ENCODE measurements around the gene SOX13.
A peak's percentile ranks its signal among the peaks of the same experiment; 100 is the strongest.
"Not testable (repeated sequence)": the region's sequence is repeated elsewhere in the genome, so short reads cannot be mapped to it uniquely, and the experiment has no call there.

Gene SOX13

DNA sequence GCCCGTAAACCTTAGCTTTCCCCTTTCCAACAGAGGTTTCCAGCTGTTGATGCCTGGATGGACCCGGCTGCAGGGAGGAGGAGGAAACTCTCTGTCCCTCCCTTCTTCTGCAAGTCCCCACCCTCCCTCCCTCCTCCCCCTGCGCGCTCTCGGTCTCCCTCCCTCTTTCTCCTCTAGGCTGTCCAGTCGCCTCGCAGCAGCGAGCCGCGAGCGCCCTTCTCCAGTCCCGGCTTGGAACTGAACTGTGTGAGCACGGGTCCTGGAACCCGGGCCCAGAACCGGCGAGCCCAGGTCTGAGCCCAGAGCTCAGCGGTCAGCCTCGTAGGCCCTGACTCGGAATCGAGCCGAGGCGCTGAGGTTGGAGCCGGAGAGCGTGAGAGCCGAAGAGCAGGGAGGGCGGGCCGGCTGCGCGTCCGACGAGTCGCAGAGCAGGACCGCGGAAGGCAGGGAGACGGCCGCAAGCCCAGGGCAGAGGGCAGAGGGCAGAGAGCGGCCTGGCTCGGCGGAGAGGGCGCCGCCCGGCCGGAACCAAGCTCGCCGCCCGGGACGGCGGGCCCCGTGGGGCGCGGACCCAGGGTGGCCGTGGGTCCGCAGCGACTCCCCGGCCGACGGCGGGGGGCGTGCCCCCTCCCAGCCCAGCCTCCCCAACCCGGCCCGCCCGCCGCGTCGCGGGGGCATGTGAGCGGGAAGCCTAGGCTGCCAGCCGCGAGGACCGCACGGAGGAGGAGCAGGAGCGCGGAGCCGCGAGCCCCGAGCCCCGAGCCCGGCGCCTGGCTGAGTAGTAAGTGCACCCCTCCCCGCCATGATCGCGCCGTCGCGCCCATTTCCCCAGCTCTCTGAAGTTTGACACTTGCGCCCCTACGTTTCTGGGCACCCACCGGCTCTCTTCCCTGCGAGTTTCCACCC lies at the start of gene SOX13:
Gene SOX13 (plus strand): TSS at position 185 of the 906 bp plus-strand sequence. CDS start 39,801 bp downstream, outside the sequence.
- peak; percentile 36 for DNase-seq

DNA sequence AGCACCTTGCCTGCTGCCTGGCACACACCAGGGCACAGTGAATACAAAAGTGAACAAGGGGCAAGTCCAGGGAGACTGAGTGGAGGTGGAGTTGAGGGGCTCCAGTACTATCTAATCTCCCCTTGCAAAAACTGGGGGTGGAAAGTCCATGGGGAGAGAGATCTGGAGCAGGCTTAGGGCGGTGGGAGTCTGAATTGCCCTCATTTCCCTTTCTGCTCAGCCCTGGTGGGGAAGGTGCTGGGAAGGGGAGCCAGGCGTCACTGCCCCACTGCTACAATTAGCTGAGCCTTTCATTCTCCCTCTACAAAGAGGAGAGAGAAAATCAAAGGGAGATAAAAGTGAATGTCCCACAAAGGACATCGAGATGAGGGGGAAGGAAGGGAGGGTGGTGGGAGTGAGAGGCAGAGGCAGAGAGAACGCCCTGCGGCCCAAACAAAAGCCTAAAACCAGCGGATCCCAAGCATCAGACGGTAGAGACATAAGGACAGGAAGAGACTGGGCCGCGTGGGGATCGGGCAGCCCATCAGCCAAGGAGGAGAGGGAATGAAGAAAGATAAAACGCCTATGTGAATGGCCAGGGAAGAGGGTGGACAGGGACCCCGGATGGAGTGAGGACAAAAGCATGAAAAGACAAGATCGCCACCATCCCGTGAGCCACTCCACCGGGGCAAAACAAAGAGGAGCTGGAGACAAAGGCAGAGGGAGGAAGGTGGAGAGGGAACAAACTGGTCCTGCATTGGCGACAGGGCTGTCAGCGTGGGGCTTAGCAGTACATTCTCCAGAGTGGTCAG lies 46.8 kb upstream of the SOX13 start:
- DNase-seq: no peak

DNA sequence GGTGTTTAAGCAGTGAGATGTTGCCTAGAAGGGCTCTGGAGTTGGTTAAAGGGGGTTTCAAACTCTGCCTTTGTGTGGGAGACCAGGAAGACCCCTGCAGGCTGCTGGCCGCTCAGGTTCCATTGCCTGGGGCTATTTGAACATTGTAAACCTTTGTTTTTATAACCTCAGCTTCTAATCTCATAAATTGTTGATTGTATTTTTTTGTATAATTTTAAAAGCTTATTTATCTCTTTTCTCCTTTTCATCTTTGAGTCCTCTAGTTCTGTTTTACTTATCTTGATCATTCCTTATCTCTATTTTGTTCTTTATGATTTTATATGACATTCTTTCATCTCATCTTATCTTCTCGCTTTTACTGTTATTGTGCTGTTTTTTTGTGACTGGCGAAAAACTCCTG lies 45.5 kb upstream of the SOX13 start:
- DNase-seq: no peak

DNA sequence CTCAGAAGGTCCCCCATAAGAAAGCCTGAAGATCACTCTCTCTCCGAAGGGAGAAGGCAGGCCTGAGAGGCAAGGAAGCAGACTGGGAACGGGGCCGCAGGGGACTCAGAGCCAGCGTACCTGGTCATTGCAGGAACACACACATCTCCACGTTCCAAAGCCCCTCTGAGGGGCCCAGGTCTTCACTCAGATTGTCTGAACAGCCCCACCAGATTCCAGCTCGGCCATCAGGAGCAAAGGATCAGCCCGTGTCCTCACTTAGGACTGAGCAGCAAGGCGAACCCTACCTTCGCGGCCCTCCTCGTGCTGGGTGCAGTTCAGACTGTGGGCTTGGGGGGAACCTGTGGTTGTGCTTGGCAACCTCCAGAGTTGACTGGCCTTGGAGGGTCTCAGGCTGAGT lies 43.9 kb upstream of the SOX13 start:
- DNase-seq: no peak

DNA sequence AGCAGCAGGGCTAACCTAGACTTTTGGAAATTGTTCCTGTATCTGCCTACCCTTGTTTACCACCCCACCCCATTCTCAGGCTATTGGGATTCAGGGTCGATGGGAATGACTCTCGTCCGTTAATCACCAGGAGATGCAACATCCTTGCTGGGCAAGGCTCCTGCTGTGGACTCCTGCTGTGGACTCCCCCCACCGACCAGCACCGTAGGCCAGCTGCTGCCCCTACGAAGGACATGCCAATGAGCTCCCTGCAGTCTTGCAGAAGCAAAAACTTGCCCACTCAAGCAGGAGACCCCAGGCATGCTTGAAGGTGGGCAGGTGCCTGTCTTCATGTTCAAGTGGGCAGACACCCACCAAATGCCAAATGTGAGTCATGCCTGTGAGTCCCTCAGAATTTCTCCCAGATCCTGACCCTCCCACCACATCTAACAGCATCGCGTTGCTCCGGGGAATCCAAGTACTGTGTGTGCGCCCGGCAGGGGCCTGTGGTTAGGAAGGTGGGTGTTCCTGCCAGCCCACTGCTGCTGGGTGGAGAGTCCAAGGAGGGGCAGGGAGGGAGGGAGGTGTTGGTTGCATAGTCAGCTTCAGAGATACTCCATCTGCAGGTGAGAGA lies 41.7 kb upstream of the SOX13 start:
- DNase-seq: no peak

DNA sequence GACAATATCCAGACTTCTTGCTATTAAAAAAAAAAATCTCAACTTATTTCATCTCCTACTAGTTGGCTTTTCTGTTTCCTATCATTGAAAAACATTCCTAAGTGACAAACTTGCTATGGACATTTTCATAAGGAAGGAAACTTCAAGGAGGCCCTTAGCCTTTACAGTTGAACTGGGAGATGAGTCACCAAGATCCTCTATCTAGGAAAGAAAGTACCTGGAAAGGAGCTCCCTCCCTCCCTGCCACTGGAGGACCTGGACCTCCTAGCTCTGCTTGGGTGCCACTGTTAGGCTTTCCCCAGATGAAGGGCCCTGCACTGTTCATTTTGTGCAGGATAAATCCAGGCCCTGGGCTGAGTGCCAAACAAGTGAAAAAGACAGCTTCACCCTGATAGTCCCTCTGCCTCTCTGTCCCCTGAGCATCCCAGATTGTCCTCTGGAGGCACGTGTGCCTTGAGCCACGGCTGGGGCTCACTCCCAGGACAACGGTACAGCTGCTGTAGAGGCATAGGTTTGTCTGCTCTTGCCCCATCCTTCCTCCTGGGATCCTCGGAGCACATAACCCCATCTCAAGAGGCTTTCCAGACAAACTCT lies 40.2 kb upstream of the SOX13 start:
- no peak for DNase-seq

DNA sequence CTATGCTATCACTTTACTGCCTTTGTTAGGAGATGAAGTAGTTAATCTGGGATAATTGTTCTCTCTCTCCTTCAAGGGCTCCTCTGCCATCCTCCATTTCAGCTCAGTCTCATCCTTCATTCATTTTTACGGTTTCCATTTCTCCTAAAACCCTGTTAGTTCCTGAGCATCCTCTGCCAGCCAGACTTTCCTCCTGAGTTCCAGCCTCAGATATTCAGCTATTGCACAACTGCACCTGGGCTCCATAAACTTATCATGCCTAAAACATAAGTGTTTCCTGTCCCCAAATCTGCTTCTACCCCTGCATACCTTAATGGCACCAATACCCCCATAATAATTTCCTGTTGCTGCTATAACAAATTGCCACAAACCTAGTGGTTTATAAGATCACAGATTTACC lies 39.6 kb upstream of the SOX13 start:
- no peak for DNase-seq

DNA sequence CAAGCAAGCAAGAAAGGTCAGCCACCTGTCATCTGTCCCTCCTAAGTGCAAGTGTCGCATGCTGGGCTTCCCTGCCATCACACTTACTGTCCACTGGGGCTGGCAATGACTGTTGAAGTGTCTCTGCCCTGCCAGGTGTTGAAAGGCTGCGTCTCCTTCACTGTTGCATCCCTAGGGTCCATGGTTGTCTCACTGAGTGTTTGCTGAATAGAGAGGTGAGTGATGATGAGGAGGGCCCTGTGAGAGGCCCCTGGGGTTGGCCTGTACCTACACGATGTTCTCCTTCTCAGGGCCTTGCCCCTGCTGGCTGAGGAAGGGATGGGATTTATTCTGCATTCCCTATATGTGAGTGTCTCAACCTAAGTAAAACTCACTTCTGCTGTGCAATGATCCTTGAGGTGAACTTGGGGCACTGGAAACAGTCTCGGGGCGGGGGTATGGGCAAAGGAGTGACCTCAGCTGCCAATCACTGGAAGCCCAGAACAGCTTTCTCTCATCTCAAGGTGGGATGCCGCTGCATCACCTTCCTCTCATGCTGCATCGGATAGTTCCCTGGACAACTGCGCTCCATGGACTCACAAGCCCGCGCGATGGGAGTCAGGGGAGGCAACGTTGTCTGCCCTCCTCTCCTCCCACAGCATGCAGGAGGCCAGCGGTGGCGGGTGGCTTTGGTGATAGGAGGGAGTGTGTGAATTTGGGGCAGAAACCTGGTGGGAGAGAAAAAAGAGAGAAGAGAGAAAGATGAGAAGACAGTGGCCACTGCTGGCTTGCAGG lies 35.8 kb upstream of the SOX13 start:
- DNase-seq: no peak

DNA sequence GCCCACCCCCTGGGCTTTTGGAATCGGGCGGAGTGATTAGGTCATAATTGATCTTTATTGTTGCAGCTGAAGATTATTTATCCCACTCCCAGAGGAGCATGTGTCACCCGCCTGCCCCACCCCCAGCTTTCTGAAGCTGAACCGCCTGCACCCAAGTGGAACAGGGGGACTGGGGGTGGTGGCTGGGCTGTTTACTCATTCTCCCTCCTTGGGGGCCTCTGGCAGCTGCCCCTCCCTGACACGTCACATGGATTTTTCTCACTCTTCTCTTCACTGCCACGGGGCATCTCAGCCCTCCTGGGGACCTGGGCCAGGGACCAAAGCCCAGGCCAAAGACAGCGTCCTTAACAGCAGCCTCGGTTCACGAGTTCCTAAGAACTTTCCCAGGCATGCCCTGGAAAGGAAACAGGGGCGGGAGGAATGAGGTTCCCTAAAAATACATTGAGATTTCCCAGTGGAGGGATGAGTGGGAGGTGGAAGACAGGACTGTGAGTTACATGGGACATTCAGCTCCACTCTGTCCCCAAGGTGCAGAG lies 31.6 kb upstream of the SOX13 start:
- DNase-seq: no peak

DNA sequence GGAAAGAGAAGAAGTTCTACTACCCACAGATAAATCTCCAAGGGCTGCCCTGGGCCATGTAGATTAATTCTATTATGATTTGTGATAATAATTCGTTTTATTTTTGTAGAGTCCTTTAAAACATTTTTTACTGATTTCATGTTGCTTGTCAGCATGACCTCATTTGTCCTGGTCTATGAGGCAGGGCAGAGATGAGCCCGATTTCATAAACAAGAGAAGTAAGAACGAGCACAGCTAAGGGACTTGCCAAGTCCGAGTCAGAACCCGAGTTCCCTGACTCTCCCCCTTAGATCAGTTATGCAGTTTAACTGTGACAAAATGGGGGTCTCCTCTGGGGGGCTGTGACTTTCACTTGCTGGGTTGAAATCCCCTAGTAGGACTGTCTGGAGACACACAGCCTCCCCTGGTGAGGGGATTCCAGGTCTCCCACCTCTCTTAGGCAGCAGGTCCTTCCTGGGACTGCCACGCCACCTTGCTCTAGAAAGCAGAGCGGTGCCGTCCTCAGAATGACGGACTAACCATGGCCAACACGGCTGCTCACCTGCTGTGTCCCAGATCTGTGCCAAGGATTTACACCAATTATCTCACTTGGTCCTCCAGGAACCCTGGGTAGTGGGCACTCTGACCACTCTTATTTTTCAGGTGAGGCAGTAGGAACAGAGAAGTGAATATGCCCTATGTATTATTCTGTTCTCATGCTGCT lies 31.0 kb upstream of the SOX13 start:
- DNase-seq: no peak

DNA sequence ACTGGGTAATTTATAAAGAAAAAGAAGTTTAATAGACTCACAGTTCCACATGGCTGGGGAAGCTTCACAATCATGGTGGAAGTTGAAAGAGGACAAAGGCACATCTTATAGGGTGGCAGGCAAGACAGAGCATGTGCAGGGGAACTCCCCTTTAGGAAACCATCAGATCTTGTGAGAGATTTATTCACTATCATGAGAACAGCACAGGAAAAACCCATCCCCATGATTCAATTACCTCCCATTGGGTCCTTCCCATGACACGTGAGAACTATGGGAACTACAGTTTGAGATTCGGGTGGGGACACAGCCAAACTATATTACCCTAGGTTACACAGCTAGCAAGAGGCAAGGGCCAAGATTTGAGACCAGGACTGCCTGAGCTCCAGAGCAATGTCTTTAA lies 30.4 kb upstream of the SOX13 start:
- no peak for DNase-seq

DNA sequence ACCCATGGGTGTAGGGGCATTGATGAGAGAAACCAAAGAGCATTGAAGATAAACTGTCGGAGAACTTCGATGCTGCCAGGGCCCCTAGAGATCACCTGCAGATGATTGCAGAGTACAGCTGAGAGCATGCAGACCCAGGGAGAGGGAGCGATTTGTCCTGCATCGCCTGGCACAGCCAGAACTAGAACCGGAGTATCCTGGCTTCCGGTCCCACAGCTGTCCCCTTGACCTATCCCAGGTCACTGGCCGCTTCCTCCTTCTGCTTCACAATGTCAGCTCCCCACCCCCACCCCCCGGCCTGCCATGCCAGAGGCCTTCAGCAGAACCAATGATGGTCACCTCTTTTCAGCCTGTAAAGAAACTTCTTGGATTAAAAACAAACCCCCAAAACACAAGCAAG lies 29.2 kb upstream of the SOX13 start:
- DNase-seq: no peak

DNA sequence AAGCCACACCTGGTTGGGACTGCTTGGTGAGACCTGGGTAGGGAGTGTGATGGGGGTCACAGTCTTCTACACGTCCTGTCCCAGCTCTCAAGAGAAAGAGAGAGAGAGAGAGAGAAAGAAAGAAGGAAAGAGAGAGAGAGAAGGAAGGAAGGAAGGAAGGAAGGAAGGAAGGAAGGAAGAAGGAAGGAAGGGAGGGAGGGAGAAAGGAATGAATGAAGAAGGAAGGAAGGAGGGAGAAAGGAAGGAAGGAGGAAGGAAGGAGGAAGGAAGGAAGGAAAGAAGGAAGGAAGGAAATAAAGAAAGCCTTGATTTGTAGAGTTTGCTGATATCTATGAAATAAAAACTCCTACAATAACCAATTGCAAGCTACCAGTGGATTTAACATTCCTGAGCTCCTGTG lies 28.5 kb upstream of the SOX13 start:
- no peak for DNase-seq

DNA sequence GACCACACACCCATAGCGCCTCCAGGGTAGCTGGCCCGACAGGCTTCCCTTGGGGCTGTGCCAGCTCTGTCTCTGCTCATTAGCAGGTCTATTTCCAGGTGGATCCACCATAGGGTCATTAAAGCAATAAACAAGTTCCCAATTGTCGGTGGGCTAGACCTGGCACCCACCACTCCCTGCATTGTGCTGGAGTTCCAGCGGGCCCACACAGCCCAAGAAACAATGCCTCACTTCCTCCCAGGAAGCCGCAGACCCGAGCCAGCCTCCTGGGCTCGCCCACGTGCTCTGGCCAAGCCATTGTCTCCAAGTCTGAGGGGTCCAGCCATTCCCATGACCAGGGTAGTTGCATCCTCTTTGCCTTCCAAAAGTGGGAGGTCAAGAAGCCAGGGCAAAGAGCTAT lies 27.5 kb upstream of the SOX13 start:
- DNase-seq: no peak

DNA sequence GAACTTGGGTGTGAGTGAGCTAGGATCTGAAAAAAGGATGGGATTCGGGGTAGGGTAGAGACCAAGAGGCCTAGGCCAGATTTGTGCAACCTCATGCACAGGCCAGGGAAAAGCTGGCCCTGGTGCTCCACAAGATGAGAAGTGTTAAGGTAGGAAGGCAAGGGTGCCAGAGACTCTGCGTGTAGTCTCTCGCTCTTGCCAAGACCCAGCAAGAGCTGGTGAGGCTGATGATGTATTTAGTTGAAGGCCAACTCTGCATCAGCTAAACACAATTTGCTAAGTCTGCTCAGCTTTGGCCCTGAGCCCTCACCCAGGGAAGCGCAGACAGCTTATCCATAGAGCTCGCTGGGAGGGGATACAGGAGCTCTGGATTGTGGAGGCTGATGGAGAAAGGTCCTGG lies 26.6 kb upstream of the SOX13 start:
- no peak for DNase-seq

DNA sequence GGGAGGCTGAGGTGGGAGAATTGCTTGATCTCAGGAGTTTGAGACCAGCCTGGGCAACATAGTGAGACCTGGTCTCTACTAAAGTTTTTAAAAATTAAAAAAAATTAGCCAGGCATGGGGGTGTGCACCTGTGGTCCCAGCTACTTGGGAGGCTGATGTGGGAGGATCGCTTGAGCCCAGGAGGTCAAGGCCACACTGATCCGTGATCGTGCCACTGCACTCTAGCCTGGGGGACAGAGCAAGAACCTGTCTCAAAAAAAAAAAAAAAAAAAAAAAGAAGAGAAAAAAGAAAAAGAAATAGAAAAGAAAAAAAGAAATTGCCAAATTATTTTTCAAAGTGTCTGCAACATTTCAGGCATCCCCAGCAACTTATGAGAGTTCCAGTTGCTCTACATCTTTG lies 24.1 kb upstream of the SOX13 start:
- DNase-seq: not testable (repeated sequence)

DNA sequence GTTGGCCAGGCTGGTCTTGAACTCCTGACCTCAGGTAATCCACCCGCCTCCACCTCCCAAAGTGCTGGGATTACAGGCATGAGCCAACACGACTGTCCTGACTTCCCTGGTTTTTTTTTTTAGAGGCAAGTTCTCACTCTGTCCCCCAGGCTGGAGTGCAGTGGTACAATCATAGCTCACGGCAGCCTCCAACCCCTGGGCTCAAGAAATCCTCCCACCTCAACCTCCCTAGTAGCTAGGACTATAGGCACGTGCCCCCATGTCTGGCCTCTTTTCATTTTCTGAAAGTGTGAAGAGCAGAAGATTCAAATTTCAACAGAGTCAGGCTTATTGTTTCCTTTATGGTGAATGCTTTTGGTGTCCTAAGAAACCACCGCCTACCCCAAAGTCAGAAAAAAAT lies 21.7 kb upstream of the SOX13 start:
- DNase-seq: no peak

DNA sequence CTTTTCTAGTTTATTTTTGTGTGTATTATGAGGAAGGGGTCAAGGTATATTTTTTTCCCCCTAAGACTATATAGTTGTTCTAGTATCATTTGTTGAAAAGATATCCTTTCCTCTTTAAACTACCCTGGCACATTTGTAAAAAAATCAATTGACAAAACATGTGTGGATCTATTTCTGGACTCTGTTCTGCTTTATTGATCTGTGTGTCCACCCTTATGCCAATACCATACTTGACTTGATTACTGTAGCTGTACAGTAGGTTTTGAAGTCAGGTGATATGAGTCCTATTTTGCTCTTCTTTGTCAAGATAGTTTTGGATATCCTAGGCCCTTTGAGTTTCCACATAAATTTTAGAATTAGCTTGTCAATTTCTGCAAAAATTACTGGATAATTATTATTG lies 21.2 kb upstream of the SOX13 start:
- no peak for DNase-seq

DNA sequence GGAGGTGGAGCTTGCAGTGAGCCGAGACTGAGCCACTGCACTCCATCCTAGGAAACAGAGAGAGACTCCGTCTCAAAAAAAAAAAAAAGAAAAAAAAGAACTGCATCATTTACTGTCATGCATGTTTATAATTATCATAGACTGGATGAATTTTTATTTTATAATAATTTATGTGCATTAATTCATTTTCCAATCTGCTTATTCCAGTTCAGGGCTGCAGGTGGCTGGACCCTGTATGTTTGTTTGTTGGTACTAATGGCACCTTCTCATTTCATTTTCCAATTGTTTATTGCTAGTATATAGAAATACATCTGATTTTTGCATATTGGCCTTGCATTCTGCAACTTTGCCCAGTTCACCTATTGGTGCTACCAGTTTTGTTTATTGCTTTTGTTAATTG lies 19.0 kb upstream of the SOX13 start:
- DNase-seq: no peak

DNA sequence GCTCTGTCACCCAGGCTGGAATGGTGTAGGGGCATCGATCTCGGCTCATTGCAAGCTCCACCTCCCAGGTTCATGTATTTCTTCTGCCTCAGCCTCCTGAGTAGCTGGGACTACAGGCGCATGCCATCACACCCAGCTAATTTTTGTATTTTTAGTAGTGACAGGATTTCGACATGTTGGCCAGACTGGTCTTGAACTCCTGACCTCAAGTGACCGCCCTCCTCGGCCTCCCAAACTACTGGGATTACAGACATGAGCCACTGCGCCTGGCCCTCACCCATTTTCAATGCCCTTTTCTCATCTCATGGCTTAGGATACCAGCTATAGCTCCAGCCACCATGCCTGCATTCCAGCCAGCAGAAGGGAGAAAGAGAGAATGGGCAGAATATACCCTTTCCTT lies 12.9 kb upstream of the SOX13 start:
- DNase-seq: no peak

DNA sequence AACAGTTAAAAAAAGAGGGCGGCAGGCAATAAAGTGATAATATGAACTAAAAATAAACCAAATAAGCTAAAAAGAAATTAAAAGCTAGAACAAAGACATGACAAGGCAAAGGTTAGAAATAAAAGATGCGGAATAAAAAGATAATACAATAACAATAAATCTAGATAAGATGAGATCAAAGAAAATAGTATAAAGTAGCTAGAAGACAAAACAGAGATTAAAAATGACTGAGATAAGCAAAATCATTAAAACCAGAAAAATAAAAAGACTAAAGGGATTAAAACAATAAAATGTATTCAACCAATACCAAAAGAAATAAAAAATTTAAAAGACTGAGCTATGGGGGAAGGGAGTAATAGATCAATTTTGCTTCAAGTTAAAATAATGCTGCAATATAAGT lies 10.8 kb upstream of the SOX13 start:
- no peak for DNase-seq
